GM12878 (cell line): ENCODE data around the gene MLXIPL.

Source experiments
- BCL11A ChIP-seq: IDR thresholded peaks from 2 replicates; pipeline ENCODE4 v1.6.1; 2011; ENCODE audit warnings: low read depth, low read length
- CEBPB ChIP-seq, 2 experiments: fragments of 150-350 bp in 1 of 2; IDR thresholded peaks; 2 replicates each; pipeline ENCODE4 v1.6.1; 2012 to 2014; ENCODE audit warnings: low read depth in 2 of 2, low read length in 2 of 2, borderline replicate concordance in 1 of 2, inconsistent platforms in 1 of 2
- CTCF ChIP-seq, 3 experiments: IDR thresholded peaks in 2 of 3; conservative IDR thresholded peaks in 1 of 3; 2 replicates each; pipeline ENCODE4 v1.5.1; 2011; ENCODE audit warnings: low read depth in 3 of 3, low read length in 3 of 3, mild to moderate bottlenecking in 3 of 3, control low read depth in 2 of 3, moderate library complexity in 2 of 3, inconsistent platforms in 1 of 3, mixed read lengths in 1 of 3; ENCODE audit not compliant: control insufficient read depth in 2 of 3, insufficient read depth in 1 of 3; ENCODE audit errors: extremely low read depth in 1 of 3
- EP300 ChIP-seq, 2 experiments: fragments of 150-350 bp in 1 of 2; IDR thresholded peaks; 2 replicates each; pipeline ENCODE4 v1.6.1; 2011 to 2012; ENCODE audit warnings: low read depth in 2 of 2, low read length in 2 of 2, borderline replicate concordance in 1 of 2, improper control_type of control experiment in 1 of 2, inconsistent platforms in 1 of 2; ENCODE audit not compliant: control insufficient read depth in 1 of 2
- EZH2 ChIP-seq: IDR thresholded peaks from 2 replicates; pipeline ENCODE4 v1.6.1; 2012; ENCODE audit warnings: low read depth, mild to moderate bottlenecking, control low read depth, inconsistent platforms, low read length, borderline replicate concordance; ENCODE audit not compliant: control insufficient read depth
- HDAC2 ChIP-seq: fragments of 200-600 bp; sonication (generic); IDR thresholded peaks from 2 replicates; pipeline ENCODE4 v1.6.1; 2017
- MAX ChIP-seq: IDR thresholded peaks from 2 replicates; pipeline ENCODE4 v1.6.1; 2012; ENCODE audit warnings: low read depth, low read length, improper control_type of control experiment
- PAX5 ChIP-seq: IDR thresholded peaks from 2 replicates; pipeline ENCODE4 v1.6.1; 2011; ENCODE audit warnings: low read depth, low read length, borderline replicate concordance
- POLR2A ChIP-seq: IDR thresholded peaks from 2 replicates; pipeline ENCODE4 v1.6.1; 2011; ENCODE audit warnings: low read depth, mild to moderate bottlenecking, low read length
- SIN3A ChIP-seq: IDR thresholded peaks from 2 replicates; pipeline ENCODE4 v1.6.1; 2012; ENCODE audit warnings: low read depth, low read length, improper control_type of control experiment
- TAF1 ChIP-seq: IDR thresholded peaks from 2 replicates; pipeline ENCODE4 v1.6.1; 2011; ENCODE audit warnings: mild to moderate bottlenecking, low read depth, low read length, borderline replicate concordance
- ZBED1 ChIP-seq: IDR thresholded peaks from 2 replicates; pipeline ENCODE4 v1.6.1; 2016; ENCODE audit warnings: borderline replicate concordance
- ZNF274 ChIP-seq: IDR thresholded peaks from one replicate; pipeline ENCODE4 v1.8.0; 2011; ENCODE audit not compliant: insufficient read length, insufficient read depth
- TF ChIP-seq, protein P1 (sequence below): fragments of 450-650 bp; conservative IDR thresholded peaks from 2 replicates; pipeline ENCODE4 v1.6.1; 2017; ENCODE audit warnings: mild to moderate bottlenecking, moderate library complexity

DNA sequence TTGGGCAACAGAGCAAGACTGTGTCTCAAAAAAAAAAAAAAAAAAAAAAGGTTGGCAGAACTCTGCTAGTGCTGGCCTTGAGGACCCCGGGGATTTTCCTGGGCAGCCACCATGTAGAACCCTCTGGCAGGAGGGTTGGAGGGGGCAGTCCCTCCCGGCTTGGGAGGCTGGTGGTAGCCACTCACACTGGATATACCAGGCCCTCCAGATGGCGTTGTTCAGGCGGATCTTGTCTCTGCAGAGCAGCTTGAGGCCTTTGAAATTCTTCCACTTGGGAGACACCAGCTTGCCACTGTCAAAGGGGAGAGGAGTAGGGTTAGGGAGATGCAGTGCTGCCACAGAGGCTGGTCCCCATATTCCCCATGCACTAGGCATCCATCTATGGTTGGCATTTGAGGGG is 8.4 kb downstream of the MLXIPL start:
- no peak for TF ChIP-seq CEBPB (IDR thresholded peaks at IDR 0.05; ENCODE audit: borderline replicate concordance in 1 of 2, low read depth in 2 of 2, low read length in 2 of 2)
- TF ChIP-seq, protein P1, sequence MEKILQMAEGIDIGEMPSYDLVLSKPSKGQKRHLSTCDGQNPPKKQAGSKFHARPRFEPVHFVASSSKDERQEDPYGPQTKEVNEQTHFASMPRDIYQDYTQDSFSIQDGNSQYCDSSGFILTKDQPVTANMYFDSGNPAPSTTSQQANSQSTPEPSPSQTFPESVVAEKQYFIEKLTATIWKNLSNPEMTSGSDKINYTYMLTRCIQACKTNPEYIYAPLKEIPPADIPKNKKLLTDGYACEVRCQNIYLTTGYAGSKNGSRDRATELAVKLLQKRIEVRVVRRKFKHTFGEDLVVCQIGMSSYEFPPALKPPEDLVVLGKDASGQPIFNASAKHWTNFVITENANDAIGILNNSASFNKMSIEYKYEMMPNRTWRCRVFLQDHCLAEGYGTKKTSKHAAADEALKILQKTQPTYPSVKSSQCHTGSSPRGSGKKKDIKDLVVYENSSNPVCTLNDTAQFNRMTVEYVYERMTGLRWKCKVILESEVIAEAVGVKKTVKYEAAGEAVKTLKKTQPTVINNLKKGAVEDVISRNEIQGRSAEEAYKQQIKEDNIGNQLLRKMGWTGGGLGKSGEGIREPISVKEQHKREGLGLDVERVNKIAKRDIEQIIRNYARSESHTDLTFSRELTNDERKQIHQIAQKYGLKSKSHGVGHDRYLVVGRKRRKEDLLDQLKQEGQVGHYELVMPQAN: no peak
- TF ChIP-seq TAF1: no peak
- no peak for TF ChIP-seq EP300 (IDR thresholded peaks at IDR 0.05; ENCODE audit: borderline replicate concordance in 1 of 2, control insufficient read depth in 1 of 2, low read depth in 2 of 2, low read length in 2 of 2)
- no peak for TF ChIP-seq ZNF274
- TF ChIP-seq MAX: no peak
- no peak for TF ChIP-seq BCL11A
- TF ChIP-seq SIN3A: no peak
- TF ChIP-seq CTCF (IDR thresholded peaks at IDR 0.05 in 2 of 3, conservative IDR thresholded peaks at IDR 0.05 in 1 of 3; ENCODE audit: control insufficient read depth in 2 of 3, extremely low read depth in 1 of 3, insufficient read depth in 1 of 3, low read depth in 3 of 3, low read length in 3 of 3): peak in 1 of 3 experiments; percentile 3; a peak in 1 of 6 replicates
- TF ChIP-seq PAX5: no peak
- TF ChIP-seq HDAC2: no peak
- no peak for TF ChIP-seq EZH2
- TF ChIP-seq ZBED1: no peak
- TF ChIP-seq POLR2A: no peak
